Thyroid gland (tissue), 4 donors: ENCODE data around the gene SUPT6H.

ENCODE experiments used
- CTCF ChIP-seq, 6 experiments: fragments of 200-600 bp in 3 of 6; fragments of 450-650 bp in 3 of 6; sonication (generic) in 3 of 6; IDR thresholded peaks; one replicate each; pipeline ENCODE4 v1.5.1; 2016 to 2019; ENCODE audit warnings: antibody characterized with exemption in 6 of 6, mild to moderate bottlenecking in 2 of 6, inconsistent platforms in 1 of 6, moderate library complexity in 1 of 6
- POLR2A ChIP-seq, 2 donors: fragments of 450-650 bp; IDR thresholded peaks; one replicate each; pipeline ENCODE4 v1.6.1; 2017; ENCODE audit warnings: antibody characterized with exemption in 2 of 2, mild to moderate bottlenecking in 2 of 2, moderate library complexity in 1 of 2

- TF ChIP-seq POLR2A (IDR thresholded peaks at IDR 0.05) (no peak), CTCF (IDR thresholded peaks at IDR 0.05) (no peak)
These were observed 49.5 kb upstream of the SUPT6H start for GRCh38 chr17:28612531-28612930.
